NB4 (cell line): ENCODE data around the gene CEP131.
"Not testable (repeated sequence)": the region's sequence is repeated elsewhere in the genome, so short reads cannot be mapped to it uniquely, and the experiment has no call there.

Experiments used
- DNase-seq: peaks from one replicate; pipeline ENCODE4 v3.0.0; 2010; ENCODE audit warnings: low read depth
- H3K4me3 ChIP-seq: one replicate; pipeline ENCODE4 v1.5.1; 2011; ENCODE audit warnings: mild to moderate bottlenecking, low read depth, low read length, moderate library complexity
- MYC ChIP-seq: IDR thresholded peaks from 2 replicates; pipeline ENCODE4 v1.6.1; 2011; ENCODE audit warnings: low read depth, low read length
- POLR2A ChIP-seq: IDR thresholded peaks from 2 replicates; pipeline ENCODE4 v1.6.1; 2011; ENCODE audit warnings: mild to moderate bottlenecking; ENCODE audit not compliant: insufficient read length; ENCODE audit errors: extremely low read depth
- TF ChIP-seq, protein P1 (sequence below): IDR thresholded peaks from 2 replicates; pipeline ENCODE4 v1.6.1; 2011; ENCODE audit warnings: low read depth, low read length
- TF ChIP-seq, protein P2 (sequence below): IDR thresholded peaks from one replicate; pipeline ENCODE4 v1.5.1; 2012; ENCODE audit warnings: low read depth, low read length

CEP131 gene

DNA sequence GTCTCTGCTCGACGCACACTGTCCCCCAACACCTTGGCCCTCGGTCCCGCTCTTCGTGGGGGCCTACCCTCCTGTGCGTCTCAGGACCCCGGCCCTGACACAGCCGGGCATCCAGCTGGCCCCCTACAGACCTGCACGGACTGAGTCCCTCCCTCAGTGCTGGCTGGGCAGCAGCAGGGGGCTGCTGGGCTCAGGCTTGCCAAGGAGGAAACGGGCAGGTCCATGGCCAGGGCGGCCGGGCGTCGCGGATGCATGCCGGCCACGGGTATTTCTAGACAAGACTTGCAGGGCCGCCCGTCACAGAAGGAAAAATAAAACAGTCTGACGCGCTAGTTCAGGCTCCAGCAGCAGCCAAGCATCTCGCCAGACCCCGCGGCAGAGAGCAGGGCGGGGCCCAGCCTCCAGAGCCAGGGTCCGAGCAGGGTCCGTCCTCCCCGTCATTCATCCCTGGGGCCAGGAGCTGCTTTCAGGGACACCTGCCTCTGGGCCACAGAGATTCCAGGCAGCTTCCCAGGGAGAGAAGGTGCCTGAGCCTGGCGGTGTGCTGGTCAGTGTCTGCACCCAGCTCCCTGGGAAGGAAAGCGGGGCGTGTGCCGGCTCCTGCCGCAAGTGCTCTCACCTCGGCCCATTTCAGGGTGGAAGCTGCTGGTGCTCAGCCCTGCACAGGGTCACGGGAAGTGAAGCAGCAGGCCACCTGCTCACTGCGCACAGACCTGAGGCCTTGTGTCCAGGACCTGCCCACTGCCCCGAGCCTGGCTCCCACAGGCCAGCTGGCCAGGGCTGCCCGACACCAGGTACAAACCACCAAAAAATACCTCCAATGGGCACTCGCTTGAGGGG lies 64.7 kb downstream of the CEP131 start:
- TF ChIP-seq, protein P1, sequence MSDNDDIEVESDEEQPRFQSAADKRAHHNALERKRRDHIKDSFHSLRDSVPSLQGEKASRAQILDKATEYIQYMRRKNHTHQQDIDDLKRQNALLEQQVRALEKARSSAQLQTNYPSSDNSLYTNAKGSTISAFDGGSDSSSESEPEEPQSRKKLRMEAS, result no peak
- TF ChIP-seq POLR2A (no peak), MYC (no peak)
- TF ChIP-seq, protein P2, sequence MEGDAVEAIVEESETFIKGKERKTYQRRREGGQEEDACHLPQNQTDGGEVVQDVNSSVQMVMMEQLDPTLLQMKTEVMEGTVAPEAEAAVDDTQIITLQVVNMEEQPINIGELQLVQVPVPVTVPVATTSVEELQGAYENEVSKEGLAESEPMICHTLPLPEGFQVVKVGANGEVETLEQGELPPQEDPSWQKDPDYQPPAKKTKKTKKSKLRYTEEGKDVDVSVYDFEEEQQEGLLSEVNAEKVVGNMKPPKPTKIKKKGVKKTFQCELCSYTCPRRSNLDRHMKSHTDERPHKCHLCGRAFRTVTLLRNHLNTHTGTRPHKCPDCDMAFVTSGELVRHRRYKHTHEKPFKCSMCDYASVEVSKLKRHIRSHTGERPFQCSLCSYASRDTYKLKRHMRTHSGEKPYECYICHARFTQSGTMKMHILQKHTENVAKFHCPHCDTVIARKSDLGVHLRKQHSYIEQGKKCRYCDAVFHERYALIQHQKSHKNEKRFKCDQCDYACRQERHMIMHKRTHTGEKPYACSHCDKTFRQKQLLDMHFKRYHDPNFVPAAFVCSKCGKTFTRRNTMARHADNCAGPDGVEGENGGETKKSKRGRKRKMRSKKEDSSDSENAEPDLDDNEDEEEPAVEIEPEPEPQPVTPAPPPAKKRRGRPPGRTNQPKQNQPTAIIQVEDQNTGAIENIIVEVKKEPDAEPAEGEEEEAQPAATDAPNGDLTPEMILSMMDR, result no peak
- DNase-seq, result no peak
- H3K4me3 ChIP-seq, result no peak overlapping the region

DNA sequence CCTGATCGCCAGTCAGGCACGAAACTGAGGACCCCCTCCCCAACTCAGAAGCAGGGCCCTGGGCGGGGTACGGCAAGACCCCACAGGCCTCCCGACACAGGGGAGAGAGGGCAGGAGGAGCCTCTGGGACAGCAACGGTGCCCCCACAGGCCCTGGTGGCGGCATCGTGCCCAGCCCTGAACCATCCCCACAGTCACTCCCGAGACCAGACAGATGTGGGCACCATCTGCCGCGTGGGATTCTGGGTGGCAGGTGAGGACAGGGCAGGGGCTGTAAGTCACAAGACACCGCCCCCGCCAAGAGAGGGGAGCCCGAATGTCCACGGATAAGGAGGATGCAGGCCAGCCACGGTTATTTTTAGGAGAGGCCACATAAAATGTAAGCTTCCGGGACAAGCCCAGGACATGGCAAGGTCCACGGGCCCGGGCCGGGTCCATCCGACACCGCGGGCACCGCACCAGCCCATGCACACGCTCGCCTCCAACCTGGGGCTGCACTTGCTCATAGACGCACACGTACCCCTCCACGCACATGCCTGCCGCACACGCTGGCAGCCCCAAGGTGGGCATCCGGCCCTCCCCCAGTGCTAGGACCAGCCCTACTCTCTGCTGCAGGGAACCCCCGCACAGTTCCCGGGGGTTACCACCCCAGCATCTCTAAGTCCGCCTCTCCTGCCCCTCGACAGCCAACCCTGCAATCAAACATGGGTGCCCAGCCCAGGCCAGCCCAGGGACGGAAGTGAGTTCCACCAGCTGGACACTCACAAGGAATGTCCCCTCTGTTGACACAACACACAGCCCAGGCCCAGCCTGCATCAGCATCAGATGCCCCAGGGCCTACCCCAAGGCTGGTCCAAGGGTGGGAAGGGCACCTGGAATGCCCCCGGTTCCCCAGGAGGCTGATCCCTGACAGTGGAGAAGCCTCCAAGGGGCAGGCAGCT lies 65.6 kb downstream of the CEP131 start:
- TF ChIP-seq, protein P2, result no peak
- no peak for TF ChIP-seq POLR2A
- TF ChIP-seq, protein P1, result no peak
- DNase-seq, result no peak
- H3K4me3 ChIP-seq, result no peak overlapping the region

DNA sequence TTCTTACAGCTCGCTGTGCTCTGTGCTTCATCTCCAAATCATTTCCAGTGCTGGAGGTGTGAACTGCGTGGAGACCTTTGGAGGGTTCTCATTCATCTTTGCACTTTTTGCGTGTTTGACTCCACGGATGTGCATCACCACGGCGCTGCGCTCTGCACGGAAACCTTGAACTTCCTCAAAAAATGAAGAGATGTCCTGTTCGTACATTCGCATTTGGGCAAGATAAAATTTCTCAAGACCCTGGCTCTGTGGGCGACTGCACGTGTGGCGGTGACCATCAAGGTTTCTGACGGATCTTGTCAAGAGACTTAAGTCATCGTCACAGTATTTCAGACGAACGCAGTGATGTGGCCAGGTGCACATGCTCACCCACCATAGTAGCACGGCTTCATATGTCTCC lies 67.8 kb downstream of the CEP131 start:
- H3K4me3 ChIP-seq, result no peak overlapping the region
- peak; percentile 56 for DNase-seq
- TF ChIP-seq, protein P1, result no peak

DNA sequence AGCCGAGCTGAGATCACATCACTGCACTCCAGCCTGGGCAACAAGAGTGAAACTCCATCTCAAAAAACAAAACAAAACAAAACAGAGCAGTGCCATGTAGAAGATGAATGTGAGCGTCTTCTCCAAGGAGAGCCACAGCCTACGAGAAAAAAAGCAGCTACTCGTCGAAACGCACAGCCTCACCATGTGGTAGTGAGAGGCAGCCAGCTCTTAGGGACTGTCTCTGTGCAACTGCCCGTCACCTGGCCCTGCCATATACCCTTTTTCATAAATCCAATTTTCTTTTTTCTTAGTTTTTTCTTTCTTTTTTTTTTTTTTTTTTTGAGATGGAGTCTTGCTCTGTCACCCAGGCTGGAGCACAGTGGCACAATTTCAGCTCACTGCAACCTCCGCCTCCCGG lies 68.7 kb downstream of the CEP131 start:
- H3K4me3 ChIP-seq, DNase-seq: not testable (repeated sequence)

DNA sequence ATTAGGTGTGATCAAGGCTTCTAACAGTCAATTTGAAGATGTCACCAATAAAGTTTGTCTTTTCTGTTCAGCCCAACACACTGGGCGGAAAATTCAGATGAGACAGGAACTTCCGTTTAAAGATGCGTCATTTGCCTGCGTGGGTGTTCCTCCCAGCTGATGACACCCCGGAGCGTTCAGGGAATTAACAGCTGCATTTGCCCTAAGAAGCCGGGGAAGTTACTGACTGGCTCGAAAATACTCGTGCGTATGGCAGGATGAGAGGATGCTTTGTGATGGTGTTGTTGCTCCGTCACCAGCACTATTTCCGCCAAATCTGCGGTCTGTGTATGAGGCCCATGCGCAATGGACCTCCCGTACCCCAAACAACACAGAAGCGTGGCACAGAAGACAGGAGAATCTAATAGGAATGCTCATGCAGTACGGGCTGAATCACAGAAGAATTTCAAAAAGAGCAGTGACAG lies 69.4 kb downstream of the CEP131 start:
- peak; percentile 82 for TF ChIP-seq MYC
- TF ChIP-seq, protein P1, result peak; percentile 84
- TF ChIP-seq, protein P2, result no peak
- peak; percentile 92 for DNase-seq
- H3K4me3 ChIP-seq, result no peak overlapping the region

DNA sequence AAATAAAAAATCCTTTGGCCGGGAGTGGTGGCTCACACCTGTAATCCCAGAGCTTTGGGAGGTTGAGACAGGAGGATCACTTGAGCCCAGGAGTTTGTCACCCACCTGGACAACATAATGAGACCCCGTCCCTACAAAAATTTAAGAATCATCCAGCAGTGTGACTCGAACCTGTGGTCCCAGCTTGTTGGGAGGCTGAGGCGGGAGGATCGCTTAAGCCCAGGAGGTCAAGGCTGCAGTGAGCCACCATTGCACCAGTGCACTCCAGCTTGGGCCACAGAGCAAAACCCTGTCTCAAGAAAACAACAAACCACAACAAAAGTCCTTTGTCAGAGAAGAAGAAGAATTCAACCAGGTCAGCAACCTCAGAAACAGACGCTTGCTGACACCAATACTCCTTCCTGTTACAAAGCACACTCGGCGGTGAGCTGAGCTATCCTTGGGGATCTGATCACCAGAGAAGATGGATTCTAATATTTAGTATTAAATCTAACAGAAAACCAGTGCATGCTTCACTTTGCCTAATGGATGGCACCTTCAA lies 70.4 kb downstream of the CEP131 start:
- TF ChIP-seq, protein P1, result no peak
- TF ChIP-seq MYC, result no peak
- TF ChIP-seq, protein P2, result no peak
- DNase-seq, result peak; percentile 35
- no peak overlapping the region for H3K4me3 ChIP-seq
